IMR-90 (cell line): ENCODE data around the gene GAL3ST3. TPM values are rescaled to one million over a fixed set of nuclear protein-coding genes. Genes with fewer than 3 reads are reported as not detected.
A peak's percentile ranks its signal among the peaks of the same experiment; 100 is the strongest.

Source experiments
- ATAC-seq: fragments of 200-7000 bp; cut with Tn5 transposase; 2 replicates; pipeline ENCODE4 v1.9.1; 2020; ENCODE audit warnings: low read depth, mild to moderate bottlenecking, moderate library complexity
- BruUV-seq: library from RNA; stranded (reverse); fragments of 400-500 nt; replicated peaks from 2 replicates; lab custom pipeline; 2021; lab: Mats Ljungman, UMichigan
- CTCF ChIA-PET: fragments of 300-600 bp; formaldehyde crosslinking; extraction: SDS; loops from one replicate; lab custom pipeline; 2021; ENCODE audit warnings: antibody characterized with exemption; lab: Yijun Ruan, JAX
- POLR2A ChIA-PET: fragments of 300-600 bp; sonication (Branson Sonifier 250); formaldehyde crosslinking; loops from one replicate; lab custom pipeline; 2022; ENCODE audit warnings: antibody characterized with exemption; ENCODE audit not compliant: unreplicated experiment; lab: Charles Lee
- DNase-seq: peaks from one replicate; pipeline ENCODE4 v3.0.0; 2013
- H2AFZ ChIP-seq: replicated peaks from 2 replicates; pipeline ENCODE3; 2013; ENCODE audit warnings: low read length, mild to moderate bottlenecking; ENCODE audit not compliant: poor library complexity
- H2AK5ac ChIP-seq: 2 replicates; pipeline ENCODE4 v1.6.1; 2013; ENCODE audit warnings: low read depth, low read length, inconsistent platforms
- H2AK9ac ChIP-seq: replicated peaks from 2 replicates; pipeline ENCODE3; 2013; ENCODE audit warnings: mild to moderate bottlenecking, low read depth, low read length, moderate library complexity; ENCODE audit not compliant: poor library complexity
- H2BK120ac ChIP-seq: 2 replicates; pipeline ENCODE4 v1.6.1; 2013; ENCODE audit warnings: low read depth, low read length, inconsistent platforms
- H2BK15ac ChIP-seq: 3 replicates; pipeline ENCODE4 v1.6.1; 2013; ENCODE audit warnings: low read depth, low read length, inconsistent platforms
- H2BK20ac ChIP-seq: 2 replicates; pipeline ENCODE4 v1.6.1; 2013; ENCODE audit warnings: low read depth, mild to moderate bottlenecking, inconsistent platforms, low read length, moderate library complexity
- H2BK5ac ChIP-seq: 2 replicates; pipeline ENCODE4 v1.6.1; 2013; ENCODE audit warnings: mild to moderate bottlenecking, low read depth, low read length, inconsistent platforms; ENCODE audit not compliant: poor library complexity, severe bottlenecking
- H3K14ac ChIP-seq: replicated peaks from 2 replicates; pipeline ENCODE4 v1.6.1; 2013; ENCODE audit warnings: low read depth, low read length, inconsistent platforms
- H3K18ac ChIP-seq: 2 replicates; pipeline ENCODE4 v1.6.1; 2013; ENCODE audit warnings: low read depth, low read length, control low read depth
- H3K23ac ChIP-seq: 2 replicates; pipeline ENCODE4 v1.6.1; 2013; ENCODE audit warnings: low read depth, low read length, inconsistent platforms
- H3K27ac ChIP-seq: 2 replicates; pipeline ENCODE4 v1.5.1; 2013; ENCODE audit warnings: mild to moderate bottlenecking, control low read depth, low read length; ENCODE audit not compliant: insufficient read depth
- H3K27me3 ChIP-seq: 2 replicates; pipeline ENCODE4 v1.6.1; 2013; ENCODE audit warnings: low read length; ENCODE audit not compliant: control insufficient read depth, insufficient read depth
- H3K36me3 ChIP-seq: 2 replicates; pipeline ENCODE4 v1.6.1; 2013; ENCODE audit warnings: low read length, mixed read lengths; ENCODE audit not compliant: control insufficient read depth, insufficient read depth
- H3K4ac ChIP-seq: 2 replicates; pipeline ENCODE4 v1.6.1; 2013; ENCODE audit warnings: low read depth, low read length, inconsistent platforms
- H3K4me1 ChIP-seq: 2 replicates; pipeline ENCODE4 v1.6.1; 2013; ENCODE audit warnings: low read length, mixed read lengths; ENCODE audit not compliant: control insufficient read depth, insufficient read depth
- H3K4me2 ChIP-seq: 2 replicates; pipeline ENCODE4 v1.6.1; 2013; ENCODE audit warnings: low read depth, mild to moderate bottlenecking, control low read depth, low read length, moderate library complexity
- H3K4me3 ChIP-seq: 2 replicates; pipeline ENCODE4 v1.5.1; 2013; ENCODE audit warnings: low read depth, mild to moderate bottlenecking, control low read depth, low read length, moderate library complexity; ENCODE audit not compliant: insufficient read depth
- H3K56ac ChIP-seq: 2 replicates; pipeline ENCODE4 v1.6.1; 2013; ENCODE audit warnings: low read length, inconsistent platforms; ENCODE audit not compliant: insufficient read depth; ENCODE audit errors: extremely low read depth
- H3K79me1 ChIP-seq, 2 experiments: 2 replicates each; pipeline ENCODE4 v1.6.1; 2013; ENCODE audit warnings: low read length in 2 of 2, inconsistent platforms in 1 of 2, low read depth in 1 of 2
- H3K9ac ChIP-seq: 2 replicates; pipeline ENCODE4 v1.6.1; 2013; ENCODE audit warnings: low read depth, low read length, control low read depth
- H3K9me1 ChIP-seq: 2 replicates; pipeline ENCODE4 v1.6.1; 2013; ENCODE audit warnings: low read length, inconsistent platforms; ENCODE audit not compliant: insufficient read depth
- H3K9me3 ChIP-seq: 2 replicates; pipeline ENCODE4 v1.6.1; 2013; ENCODE audit warnings: low read length; ENCODE audit not compliant: control insufficient read depth, insufficient read depth
- H4K20me1 ChIP-seq: 2 replicates; pipeline ENCODE4 v1.6.1; 2013; ENCODE audit warnings: low read length, inconsistent platforms; ENCODE audit not compliant: insufficient read depth
- H4K5ac ChIP-seq: 2 replicates; pipeline ENCODE4 v1.6.1; 2013; ENCODE audit warnings: mild to moderate bottlenecking, low read depth, low read length, control low read depth
- H4K8ac ChIP-seq, 2 experiments: 2 replicates each; pipeline ENCODE4 v1.6.1; 2013; ENCODE audit warnings: low read depth in 2 of 2, low read length in 2 of 2, control low read depth in 1 of 2, inconsistent platforms in 1 of 2
- H4K91ac ChIP-seq: 2 replicates; pipeline ENCODE4 v1.6.1; 2013; ENCODE audit warnings: low read depth, low read length, inconsistent platforms; ENCODE audit not compliant: insufficient read depth
- CEBPB ChIP-seq: IDR thresholded peaks from 2 replicates; pipeline ENCODE4 v1.6.1; 2012; ENCODE audit warnings: low read depth, low read length, improper control_type of control experiment
- CHD1 ChIP-seq: IDR thresholded peaks from 2 replicates; pipeline ENCODE4 v1.6.1; 2012; ENCODE audit warnings: low read depth, low read length, improper control_type of control experiment
- MAFK ChIP-seq: IDR thresholded peaks from 2 replicates; pipeline ENCODE4 v1.6.1; 2012; ENCODE audit warnings: low read depth, low read length, improper control_type of control experiment
- MAZ ChIP-seq: IDR thresholded peaks from 2 replicates; pipeline ENCODE4 v1.6.1; 2012; ENCODE audit warnings: low read depth, mild to moderate bottlenecking, low read length, improper control_type of control experiment, moderate library complexity, borderline replicate concordance
- MXI1 ChIP-seq: IDR thresholded peaks from 2 replicates; pipeline ENCODE4 v1.6.1; 2012; ENCODE audit warnings: low read depth, mild to moderate bottlenecking, low read length, moderate library complexity, borderline replicate concordance
- WGBS, 2 experiments: methylation state at CpG; one replicate each; pipeline versions ENCODE4 v1.1.5 to v1.1.7; 2013; ENCODE audit warnings: missing lambda C conversion rate in 2 of 2; ENCODE audit not compliant: insufficient read length in 1 of 2; ENCODE audit errors: extremely low coverage in 2 of 2; 5-methylcytosine and 5-hydroxymethylcytosine counted together
- dilution Hi-C: fragments of 300-500 bp; cut with HindIII; formaldehyde crosslinking; loops from one replicate; pipeline ENCODE4 v1.14.3; 2018; ENCODE audit warnings: low sequenced_read_pairs; ENCODE audit not compliant: unreplicated experiment
- in situ Hi-C: fragments of 300-500 bp; cut with MboI; formaldehyde crosslinking; loops from 3 replicates; pipeline ENCODE4 v1.14.3; 2019; ENCODE audit warnings: low sequenced_read_pairs, inconsistent platforms, mixed read lengths
- intact Hi-C: fragments of 100-400 bp; cut with micrococcal nuclease; formaldehyde crosslinking; loops from 2 replicates; pipeline ENCODE4 v1.10.0; 2022
- polyA plus RNA-seq, 3 experiments: library from polyadenylated mRNA; depleted of rRNA; stranded (reverse); fragments of >200 nt; gene quantifications; 2 replicates each; pipeline ENCODE4 v1.2.3, GENCODE V29; 2012; ENCODE audit warnings: low replicate concordance in 1 of 3
- total RNA-seq: library from RNA; depleted of rRNA; stranded (reverse); fragments of >200 nt; gene quantifications from 2 replicates; pipeline ENCODE4 v1.2.3, GENCODE V29; 2012
- TF ChIP-seq, protein P1 (sequence below): conservative IDR thresholded peaks from 2 replicates; pipeline ENCODE4 v1.5.1; 2012; ENCODE audit warnings: mild to moderate bottlenecking, low read depth, low read length, improper control_type of control experiment
- TF ChIP-seq, protein P2 (sequence below): fragments of 150-350 bp; IDR thresholded peaks from 2 replicates; pipeline ENCODE4 v1.6.1; 2017; ENCODE audit warnings: mild to moderate bottlenecking, antibody characterized with exemption, low read length, low read depth

Gene GAL3ST3
- total and polyA plus RNA-seq, 2 of the 4 experiments (the other 2 are of a cell fraction) = 0.19 TPM; not detected in 1

DNA sequence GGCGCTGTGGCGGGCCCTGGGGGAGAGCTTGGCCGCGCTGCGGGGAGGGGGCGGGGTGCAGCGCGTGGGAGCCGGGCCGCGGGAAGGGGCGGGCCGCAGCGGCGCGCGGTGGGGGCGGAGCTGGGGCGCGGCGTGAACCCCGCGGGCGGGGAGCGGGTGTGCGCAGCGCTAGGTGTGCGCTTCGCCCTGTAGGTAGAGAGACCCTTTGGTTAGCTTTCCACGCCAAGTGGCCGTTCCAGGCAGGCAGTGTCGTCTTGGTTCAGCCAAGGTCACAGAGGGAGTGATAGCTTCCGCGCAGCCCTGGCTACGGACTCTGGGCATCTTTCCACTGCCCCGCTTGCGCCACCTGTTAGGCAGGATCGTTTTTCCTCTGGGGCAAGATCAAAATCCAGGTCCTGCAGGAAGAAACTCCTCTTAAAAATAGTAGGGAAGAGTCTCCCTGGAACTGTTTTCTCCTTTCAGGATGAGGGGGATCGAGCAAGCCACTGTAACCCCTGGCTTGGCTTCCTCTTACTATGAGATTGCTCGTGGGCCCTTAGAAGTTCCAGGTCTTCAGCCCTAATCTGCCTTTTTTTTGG lies 46.2 kb downstream of the GAL3ST3 start:
- Histone ChIP-seq H3K4me2 (peak overlapping the region; percentile 91), H2BK20ac (no peak overlapping the region), H3K4me3 (peak overlapping the region; percentile 71), H3K9ac (peak overlapping the region; percentile 91), H3K27me3 (no peaks in the 10 kb centered on the region), H2AK9ac (peak overlapping the region; percentile 99), H3K23ac (peak overlapping the region; percentile 96; the same call in 1 of the 2 replicates), H3K56ac (peak overlapping the region; percentile 95), H2AK5ac (peak overlapping the region; percentile 99), H3K9me3 (no peaks in the 10 kb centered on the region), H4K5ac (peak overlapping the region; percentile 97), H3K4me1 (no peaks in the 10 kb centered on the region), H4K8ac (peak overlapping the region; percentile 77 to 100), H3K27ac (peak overlapping the region; percentile 96), H2BK15ac (no peak overlapping the region), H4K91ac (peak overlapping the region; percentile 69), H3K14ac (peak overlapping the region; percentile 98), H3K18ac (peak overlapping the region; percentile 78; the same call in 1 of the 2 replicates), H4K20me1 (peaks cover 11% of the 10 kb centered on the region), H2BK5ac (peak overlapping the region; percentile 88), H2AFZ (peak overlapping the region; percentile 100), H3K36me3 (peaks cover 31% of the 10 kb centered on the region), H2BK120ac (peak overlapping the region; percentile 96), H3K9me1 (0 out of 2 replicates have a peak, but pooled peaks cover 3% of the 10 kb centered on the region), H3K4ac (peak overlapping the region; percentile 98), H3K79me1 (peaks cover 36 to 55% of the 10 kb centered on the region in 2 experiments)
- peak; percentile 81 for ATAC-seq
- CTCF ChIA-PET = interaction anchor here (1.3 kb wide), 1 partner anchor 43 kb away, joined by 5 read pairs; no protein-coding TSS in a partner anchor
- no TSS peak for BruUV-seq
- TF ChIP-seq MAFK = no peak
- TF ChIP-seq MAZ = peak; percentile 66; the same call in 1 of the 2 replicates
- TF ChIP-seq CHD1 = 0 out of 2 replicates have a peak, but pooled peaks have one; percentile 6
- peak; percentile 44; the same call in 1 of the 2 replicates for TF ChIP-seq CEBPB
- TF ChIP-seq, protein P1, sequence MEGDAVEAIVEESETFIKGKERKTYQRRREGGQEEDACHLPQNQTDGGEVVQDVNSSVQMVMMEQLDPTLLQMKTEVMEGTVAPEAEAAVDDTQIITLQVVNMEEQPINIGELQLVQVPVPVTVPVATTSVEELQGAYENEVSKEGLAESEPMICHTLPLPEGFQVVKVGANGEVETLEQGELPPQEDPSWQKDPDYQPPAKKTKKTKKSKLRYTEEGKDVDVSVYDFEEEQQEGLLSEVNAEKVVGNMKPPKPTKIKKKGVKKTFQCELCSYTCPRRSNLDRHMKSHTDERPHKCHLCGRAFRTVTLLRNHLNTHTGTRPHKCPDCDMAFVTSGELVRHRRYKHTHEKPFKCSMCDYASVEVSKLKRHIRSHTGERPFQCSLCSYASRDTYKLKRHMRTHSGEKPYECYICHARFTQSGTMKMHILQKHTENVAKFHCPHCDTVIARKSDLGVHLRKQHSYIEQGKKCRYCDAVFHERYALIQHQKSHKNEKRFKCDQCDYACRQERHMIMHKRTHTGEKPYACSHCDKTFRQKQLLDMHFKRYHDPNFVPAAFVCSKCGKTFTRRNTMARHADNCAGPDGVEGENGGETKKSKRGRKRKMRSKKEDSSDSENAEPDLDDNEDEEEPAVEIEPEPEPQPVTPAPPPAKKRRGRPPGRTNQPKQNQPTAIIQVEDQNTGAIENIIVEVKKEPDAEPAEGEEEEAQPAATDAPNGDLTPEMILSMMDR = peak; percentile 23; the same call in 1 of the 2 replicates
- peak; percentile 59; the same call in 1 of the 2 replicates for TF ChIP-seq MXI1
- TF ChIP-seq, protein P2, sequence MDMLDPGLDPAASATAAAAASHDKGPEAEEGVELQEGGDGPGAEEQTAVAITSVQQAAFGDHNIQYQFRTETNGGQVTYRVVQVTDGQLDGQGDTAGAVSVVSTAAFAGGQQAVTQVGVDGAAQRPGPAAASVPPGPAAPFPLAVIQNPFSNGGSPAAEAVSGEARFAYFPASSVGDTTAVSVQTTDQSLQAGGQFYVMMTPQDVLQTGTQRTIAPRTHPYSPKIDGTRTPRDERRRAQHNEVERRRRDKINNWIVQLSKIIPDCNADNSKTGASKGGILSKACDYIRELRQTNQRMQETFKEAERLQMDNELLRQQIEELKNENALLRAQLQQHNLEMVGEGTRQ = no peak
- in situ Hi-C loops (no loop called here), dilution Hi-C loops (no loop called here), intact Hi-C loops (loop anchor here (2.0 kb wide), 1 partner anchor 42 kb away; no protein-coding TSS in a partner anchor)
- WGBS, 2 experiments = 0% methylated on average over 7 of the region's 40 CpGs; no CpG with 5 or more reads in 1 of the 2 experiments
- POLR2A ChIA-PET = interaction anchor here (0.7 to 0.9 kb wide), 2 partner anchors 9 to 65 kb away, joined by 3 to 6 read pairs; partner anchors contain the start of gene CST6
- peak; percentile 48 for DNase-seq
